Urinary bladder (tissue), 4 donors: ENCODE data around the gene FFAR3. TPM values are rescaled to one million over a fixed set of nuclear protein-coding genes. Genes with fewer than 3 reads are reported as not detected.
"Not testable (repeated sequence)": the region's sequence is repeated elsewhere in the genome, so short reads cannot be mapped to it uniquely, and the experiment has no call there.

Experiments
- DNase-seq: peaks from one replicate; pipeline ENCODE4 v3.0.0-alpha.2; 2015; ENCODE audit errors: extremely low spot score
- H3K27ac ChIP-seq: one replicate; pipeline ENCODE4 v1.5.1; 2013; ENCODE audit warnings: low read depth, mild to moderate bottlenecking, moderate library complexity
- H3K36me3 ChIP-seq: one replicate; pipeline ENCODE4 v1.6.1; 2013; ENCODE audit warnings: mild to moderate bottlenecking, moderate library complexity; ENCODE audit not compliant: insufficient read depth
- H3K4me1 ChIP-seq: one replicate; pipeline ENCODE4 v1.6.1; 2013; ENCODE audit warnings: mild to moderate bottlenecking, moderate library complexity; ENCODE audit not compliant: insufficient read depth
- H3K4me3 ChIP-seq: one replicate; pipeline ENCODE4 v1.5.1; 2013; ENCODE audit warnings: low read depth, low read length
- WGBS: extraction: QIAGEN DNeasy Blood & Tissue Kit; methylation state at CpG from one replicate; pipeline ENCODE4 v1.1.7; 2013; 5-methylcytosine and 5-hydroxymethylcytosine counted together
- polyA plus RNA-seq: library from polyadenylated mRNA; stranded (reverse); fragments of 200-250 nt; gene quantifications from one replicate; pipeline ENCODE4 v1.2.3, GENCODE V29; 2013
- total RNA-seq: library from RNA; depleted of rRNA; stranded (reverse); fragments of >200 nt; gene quantifications from one replicate; pipeline ENCODE4 v1.2.3, GENCODE V29; 2014
- donor health status: healthy with polysubstance abuse.
- donor health status: healthy.

FFAR3 gene
- total and polyA plus RNA-seq, 2 donors, result 0.16 to 0.68 TPM

GRCh38 chr19:35349614-35350521, 8.4 kb upstream of the FFAR3 start:
- WGBS, result 78% methylated on average over 17 of the region's 17 CpGs
- DNase-seq, result no peak
- H3K36me3 ChIP-seq, result no peaks in the 10 kb centered on the region
- no peak overlapping the region for H3K4me3 ChIP-seq
- no peaks in the 10 kb centered on the region for H3K4me1 ChIP-seq
- no peak overlapping the region for H3K27ac ChIP-seq

- DNase-seq, result no peak
- Histone ChIP-seq H3K4me3 (no peak overlapping the region), H3K4me1 (no peaks in the 10 kb centered on the region), H3K36me3 (no peaks in the 10 kb centered on the region), H3K27ac (no peak overlapping the region)
- 90% methylated on average over 7 of the region's 7 CpGs for WGBS
Measured at GRCh38 chr19:35350591-35350990, 7.7 kb upstream of the FFAR3 start.

GRCh38 chr19:35351411-35352176, 6.7 kb upstream of the FFAR3 start:
- no peak for DNase-seq
- 93% methylated on average over 47 of the region's 47 CpGs for WGBS
- Histone ChIP-seq H3K4me1 (no peaks in the 10 kb centered on the region), H3K27ac (no peak overlapping the region), H3K36me3 (no peaks in the 10 kb centered on the region), H3K4me3 (no peak overlapping the region)

- DNase-seq, result no peak
- no peaks in the 10 kb centered on the region for H3K4me1 ChIP-seq
- H3K4me3 ChIP-seq, result no peak overlapping the region
- 88% methylated on average over 18 of the region's 18 CpGs for WGBS
- no peak overlapping the region for H3K27ac ChIP-seq
- H3K36me3 ChIP-seq, result no peaks in the 10 kb centered on the region
Measured at GRCh38 chr19:35352177-35352447, 6.1 kb upstream of the FFAR3 start.

- 37% methylated on average over 32 of the region's 32 CpGs for WGBS
- Histone ChIP-seq H3K4me1 (no peaks in the 10 kb centered on the region), H3K36me3 (no peaks in the 10 kb centered on the region), H3K4me3 (no peak overlapping the region), H3K27ac (no peak overlapping the region)
- DNase-seq, result peak; percentile 11
Measured at GRCh38 chr19:35352448-35353304, 5.6 kb upstream of the FFAR3 start.

- Histone ChIP-seq H3K4me3 (no peak overlapping the region), H3K4me1 (no peaks in the 10 kb centered on the region), H3K27ac (no peak overlapping the region), H3K36me3 (no peaks in the 10 kb centered on the region)
- DNase-seq, result no peak
- 51% methylated on average over 9 of the region's 9 CpGs for WGBS
Measured at GRCh38 chr19:35353635-35354034, 4.6 kb upstream of the FFAR3 start.

- no peak overlapping the region for H3K27ac ChIP-seq
- H3K36me3 ChIP-seq, result no peaks in the 10 kb centered on the region
- DNase-seq, result no peak
- no peak overlapping the region for H3K4me3 ChIP-seq
- 91% methylated on average over 8 of the region's 8 CpGs for WGBS
- H3K4me1 ChIP-seq, result no peaks in the 10 kb centered on the region
Measured at GRCh38 chr19:35354898-35355297, 3.4 kb upstream of the FFAR3 start.

- Histone ChIP-seq H3K4me1 (no peaks in the 10 kb centered on the region), H3K4me3 (no peak overlapping the region), H3K36me3 (no peaks in the 10 kb centered on the region), H3K27ac (no peak overlapping the region)
- DNase-seq, result no peak
- 49% methylated on average over 6 of the region's 6 CpGs for WGBS
Measured at GRCh38 chr19:35355791-35356460, 2.3 kb upstream of the FFAR3 start.

GRCh38 chr19:35358834-35359233, 574 bp downstream of the FFAR3 start:
- WGBS, result 80% methylated on average over 10 of the region's 16 CpGs

GRCh38 chr19:35359395-35359794, 1.1 kb downstream of the FFAR3 start:
- 91% methylated on average over 21 of the region's 21 CpGs for WGBS
- not testable (repeated sequence) for H3K4me3 ChIP-seq, H3K36me3 ChIP-seq, H3K4me1 ChIP-seq, H3K27ac ChIP-seq, DNase-seq

More at GRCh38 chr19:35358834-35359233, 574 bp downstream of the FFAR3 start:
- H3K27ac ChIP-seq, DNase-seq, H3K4me3 ChIP-seq, H3K36me3 ChIP-seq, H3K4me1 ChIP-seq: not testable (repeated sequence)

- DNase-seq, H3K4me1 ChIP-seq, H3K27ac ChIP-seq, H3K36me3 ChIP-seq, H3K4me3 ChIP-seq: not testable (repeated sequence)
- WGBS, result 94% methylated on average over 2 of the region's 5 CpGs
Measured at GRCh38 chr19:35360081-35360480, 1.8 kb downstream of the FFAR3 start.

- DNase-seq, result no peak
- Histone ChIP-seq H3K36me3 (no peaks in the 10 kb centered on the region), H3K4me1 (no peaks in the 10 kb centered on the region), H3K27ac (no peak overlapping the region), H3K4me3 (no peak overlapping the region)
- WGBS, result 66% methylated on average over 5 of the region's 5 CpGs
Measured at GRCh38 chr19:35360880-35361420, 2.7 kb downstream of the FFAR3 start.
